DOHH2 (cell line): ENCODE measurements around the gene EHD4.

Source experiments
- H3F3A ChIP-seq: fragments of 200-600 bp; sonication (generic), shearing (Covaris generic); 2 replicates; pipeline ENCODE4 v1.6.0; 2016; ENCODE audit warnings: antibody characterized with exemption, mild to moderate bottlenecking; ENCODE audit not compliant: control insufficient read depth, insufficient read depth
- H3K27ac ChIP-seq: fragments of 200-600 bp; sonication (generic); 2 replicates; pipeline ENCODE4 v1.5.1; 2014; ENCODE audit warnings: low read depth, mild to moderate bottlenecking, low read length, moderate library complexity
- H3K27me3 ChIP-seq: fragments of 200-600 bp; sonication (generic); 2 replicates; pipeline ENCODE4 v1.6.1; 2014; ENCODE audit warnings: mild to moderate bottlenecking, low read length, mixed read lengths; ENCODE audit not compliant: control insufficient read depth
- H3K36me3 ChIP-seq: fragments of 200-600 bp; sonication (generic); 2 replicates; pipeline ENCODE4 v1.6.1; 2014; ENCODE audit warnings: mild to moderate bottlenecking, low read length, moderate library complexity, mixed read lengths; ENCODE audit not compliant: control insufficient read depth
- H3K4me1 ChIP-seq: fragments of 200-600 bp; sonication (generic); 2 replicates; pipeline ENCODE4 v1.6.1; 2014; ENCODE audit warnings: mild to moderate bottlenecking, low read length, mixed read lengths; ENCODE audit not compliant: control insufficient read depth
- H3K4me2 ChIP-seq: fragments of 200-600 bp; sonication (generic); 2 replicates; pipeline ENCODE4 v1.6.0; 2014; ENCODE audit warnings: mild to moderate bottlenecking, low read length, moderate library complexity
- H3K4me3 ChIP-seq: fragments of 200-600 bp; sonication (generic); 2 replicates; pipeline ENCODE4 v1.5.1; 2014; ENCODE audit warnings: mild to moderate bottlenecking, low read length, mixed read lengths
- H3K79me2 ChIP-seq: fragments of 200-600 bp; sonication (generic); 2 replicates; pipeline ENCODE4 v1.6.1; 2014; ENCODE audit warnings: mild to moderate bottlenecking, low read length, mixed read lengths; ENCODE audit not compliant: control insufficient read depth
- H3K9me2 ChIP-seq: fragments of 200-600 bp; sonication (generic); replicated peaks from 2 replicates; pipeline ENCODE4 v1.6.1; 2014; ENCODE audit warnings: mild to moderate bottlenecking, low read length, mixed read lengths; ENCODE audit not compliant: control insufficient read depth
- H3K9me3 ChIP-seq: fragments of 200-600 bp; sonication (generic); 2 replicates; pipeline ENCODE4 v1.6.1; 2014; ENCODE audit warnings: antibody characterized with exemption, low read length, mixed read lengths; ENCODE audit not compliant: control insufficient read depth, insufficient read depth
- H4K20me1 ChIP-seq: fragments of 200-600 bp; sonication (generic); 2 replicates; pipeline ENCODE4 v1.6.0; 2014; ENCODE audit warnings: low read depth, mild to moderate bottlenecking, antibody characterized with exemption, low read length, moderate library complexity; ENCODE audit not compliant: control insufficient read depth, insufficient read depth
- CTCF ChIP-seq: fragments of 200-600 bp; sonication (generic); IDR thresholded peaks from one replicate; pipeline ENCODE4 v1.5.1; 2014; ENCODE audit warnings: antibody characterized with exemption, mild to moderate bottlenecking, low read depth, low read length; ENCODE audit not compliant: poor library complexity, severe bottlenecking
- EZH2phosphoT487 ChIP-seq: fragments of 200-600 bp; sonication (generic); IDR thresholded peaks from 2 replicates; pipeline ENCODE4 v1.6.1; 2017; ENCODE audit warnings: borderline replicate concordance, mild to moderate bottlenecking, antibody characterized with exemption, low read length, moderate library complexity, mixed read lengths

Gene EHD4

DNA sequence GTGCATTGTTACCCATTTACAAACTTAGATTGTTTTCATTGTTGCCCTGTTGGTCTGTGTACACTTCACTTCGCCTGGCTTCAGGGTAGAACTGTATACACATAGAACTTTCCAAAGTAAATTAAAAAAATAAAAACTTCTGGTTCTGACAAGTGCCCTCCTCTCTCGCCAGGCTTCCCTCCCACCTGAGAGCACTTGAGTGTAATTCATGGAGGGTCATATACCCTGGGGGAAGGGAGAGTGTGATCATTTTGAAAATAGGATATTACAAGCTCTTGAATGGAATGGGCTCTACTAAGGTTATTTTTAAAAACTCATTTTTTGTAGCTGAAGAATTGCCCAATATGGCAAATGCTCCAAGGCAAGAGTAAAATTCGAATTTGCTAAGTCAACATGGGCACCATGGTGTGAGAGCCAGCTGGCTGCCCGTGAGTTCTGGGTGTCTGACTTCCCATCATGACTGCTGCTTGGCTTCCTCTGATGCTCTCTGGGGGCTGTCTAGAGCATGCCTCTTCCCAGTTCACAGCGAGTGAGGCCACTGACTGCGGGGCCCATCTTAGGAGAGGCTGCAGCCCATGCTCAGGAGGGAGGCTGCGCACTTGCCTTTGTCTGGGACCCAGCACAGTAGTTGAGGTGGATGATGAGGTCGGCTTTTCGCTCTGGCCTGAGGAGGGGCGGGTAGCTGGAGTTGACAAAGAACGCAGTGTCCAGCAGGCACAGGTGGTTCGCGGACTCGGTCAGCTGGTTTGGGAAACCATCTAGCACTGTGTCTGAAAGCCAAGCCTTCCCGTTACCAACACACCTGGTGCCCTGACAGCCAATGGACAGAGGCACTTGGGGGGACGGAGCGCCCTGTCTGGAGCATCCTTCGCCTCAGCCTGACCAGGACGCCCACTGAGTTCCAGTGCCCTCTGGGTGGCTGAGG lies 13.1 kb upstream of the EHD4 start:
- Histone ChIP-seq H3K4me2 (no peak overlapping the region), H3K9me3 (no peaks in the 10 kb centered on the region), H3K9me2 (no peaks in the 10 kb centered on the region), H4K20me1 (no peaks in the 10 kb centered on the region), H3F3A (no peaks in the 10 kb centered on the region), H3K4me3 (no peak overlapping the region), H3K27ac (no peak overlapping the region), H3K79me2 (no peaks in the 10 kb centered on the region), H3K4me1 (no peaks in the 10 kb centered on the region), H3K36me3 (no peaks in the 10 kb centered on the region), H3K27me3 (peaks cover 10% of the 10 kb centered on the region; the same call in 1 of the 2 replicates)
- TF ChIP-seq CTCF (no peak), EZH2phosphoT487 (no peak)

DNA sequence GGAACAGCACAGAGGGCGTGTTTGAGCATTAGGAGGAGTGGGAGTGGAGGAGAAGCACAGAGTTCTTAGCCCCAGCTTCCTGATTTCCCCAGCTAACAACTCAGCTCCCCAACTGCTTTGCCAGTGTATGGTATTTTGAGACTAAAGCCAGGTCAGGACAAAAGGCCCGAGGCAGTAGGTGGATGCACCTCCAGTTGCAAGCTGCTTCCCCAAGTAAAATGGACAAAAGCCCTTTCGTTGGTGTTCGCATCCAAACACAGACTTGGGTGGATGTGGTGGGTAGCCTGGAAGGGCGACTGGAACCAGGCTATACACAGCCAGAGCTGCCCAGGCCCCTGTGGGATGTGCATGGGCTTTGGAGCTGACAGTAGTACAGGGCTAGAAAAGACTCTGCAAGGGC lies 12.3 kb upstream of the EHD4 start:
- no peak for TF ChIP-seq CTCF
- no peak for TF ChIP-seq EZH2phosphoT487
- no peaks in the 10 kb centered on the region for H3K9me2 ChIP-seq
- H3F3A ChIP-seq = no peaks in the 10 kb centered on the region
- no peak overlapping the region for H3K4me3 ChIP-seq
- H3K79me2 ChIP-seq = no peaks in the 10 kb centered on the region
- peaks cover 12% of the 10 kb centered on the region for H3K27me3 ChIP-seq
- no peaks in the 10 kb centered on the region for H3K36me3 ChIP-seq
- no peaks in the 10 kb centered on the region for H3K4me1 ChIP-seq
- H3K9me3 ChIP-seq = no peaks in the 10 kb centered on the region
- no peak overlapping the region for H3K27ac ChIP-seq
- no peaks in the 10 kb centered on the region for H4K20me1 ChIP-seq
- H3K4me2 ChIP-seq = no peak overlapping the region

GRCh38 chr15:41983621-41984571 lies 11.5 kb upstream of the EHD4 start:
- Histone ChIP-seq H3K4me2 (no peak overlapping the region), H3K9me3 (no peaks in the 10 kb centered on the region), H3F3A (no peaks in the 10 kb centered on the region), H3K79me2 (no peaks in the 10 kb centered on the region), H3K4me3 (no peak overlapping the region), H4K20me1 (no peaks in the 10 kb centered on the region), H3K27me3 (peaks cover 19% of the 10 kb centered on the region), H3K4me1 (no peaks in the 10 kb centered on the region), H3K27ac (no peak overlapping the region), H3K9me2 (no peaks in the 10 kb centered on the region), H3K36me3 (no peaks in the 10 kb centered on the region)
- TF ChIP-seq CTCF (no peak), EZH2phosphoT487 (no peak)
